Smooth muscle cell (in vitro differentiated cells): Measurements from ENCODE around the gene ADARB2. TPM values are rescaled to one million over a fixed set of nuclear protein-coding genes. Genes with fewer than 3 reads are reported as not detected.

ENCODE experiments used
- DNase-seq: peaks from one replicate; lab custom pipeline; 2025; ENCODE audit not compliant: unreplicated experiment; lab: John Stamatoyannopoulos, UW
- H2AFZ ChIP-seq: fragments of 200-600 bp; sonication (generic); 2 replicates; pipeline ENCODE4 v1.6.0; 2016; ENCODE audit warnings: antibody characterized with exemption, low read depth, mild to moderate bottlenecking
- H3F3A ChIP-seq: fragments of 200-600 bp; sonication (generic); 2 replicates; pipeline ENCODE4 v1.6.0; 2017; ENCODE audit warnings: antibody characterized with exemption, low read depth
- H3K27ac ChIP-seq: fragments of 200-600 bp; sonication (generic); 2 replicates; pipeline ENCODE4 v1.5.1; 2016; ENCODE audit warnings: low read depth, mild to moderate bottlenecking
- H3K27me3 ChIP-seq: fragments of 200-600 bp; sonication (generic); 2 replicates; pipeline ENCODE4 v1.6.1; 2016; ENCODE audit warnings: low read depth, mild to moderate bottlenecking
- H3K36me3 ChIP-seq: fragments of 200-600 bp; sonication (generic); 2 replicates; pipeline ENCODE4 v1.5.1; 2016; ENCODE audit warnings: low read depth
- H3K4me1 ChIP-seq: fragments of 200-600 bp; sonication (generic); 2 replicates; pipeline ENCODE4 v1.5.1; 2016; ENCODE audit warnings: low read depth
- H3K4me2 ChIP-seq: fragments of 200-600 bp; sonication (generic); 2 replicates; pipeline ENCODE4 v1.6.0; 2016; ENCODE audit warnings: mild to moderate bottlenecking
- H3K4me3 ChIP-seq: fragments of 200-600 bp; sonication (generic); 2 replicates; pipeline ENCODE4 v1.5.1; 2016; ENCODE audit warnings: mild to moderate bottlenecking
- H3K79me2 ChIP-seq: fragments of 200-600 bp; sonication (generic); 2 replicates; pipeline ENCODE4 v1.6.0; 2016; ENCODE audit warnings: low read depth, mild to moderate bottlenecking
- H3K9ac ChIP-seq: fragments of 200-600 bp; sonication (generic); 2 replicates; pipeline ENCODE4 v1.6.0; 2016; ENCODE audit warnings: low read depth
- H3K9me3 ChIP-seq: fragments of 200-600 bp; sonication (generic); replicated peaks from 2 replicates; pipeline ENCODE4 v1.5.1; 2016; ENCODE audit warnings: low read depth
- H4K20me1 ChIP-seq: fragments of 200-600 bp; sonication (generic); 2 replicates; pipeline ENCODE4 v1.6.0; 2016; ENCODE audit warnings: low read depth
- WGBS: methylation state at CpG from one replicate; pipeline ENCODE4 v1.1.7; 2016; ENCODE audit warnings: low lambda C conversion rate; 5-methylcytosine and 5-hydroxymethylcytosine counted together
- polyA plus RNA-seq: library from polyadenylated mRNA; unstranded; fragments of >200 nt; fragmentation: Nextera tagmentation; extraction: Ambion mirVana; gene quantifications from 2 replicates; pipeline ENCODE4 v1.2.1, GENCODE V29; 2016
- total RNA-seq: library from RNA; depleted of rRNA; stranded (reverse); fragments of >200 nt; gene quantifications from 2 replicates; pipeline ENCODE4 v1.2.3, GENCODE V29; 2014
- TF ChIP-seq, protein P1 (sequence below): fragments of 200-600 bp; sonication (generic); IDR thresholded peaks from 2 replicates; pipeline ENCODE4 v1.5.1; 2017; ENCODE audit warnings: borderline replicate concordance, mild to moderate bottlenecking, antibody characterized with exemption; ENCODE audit not compliant: insufficient read depth, poor library complexity, severe bottlenecking

The ADARB2 gene
- total and polyA plus RNA-seq, 2 experiments from 2014 or later, result 0.13 to 0.39 TPM

DNA sequence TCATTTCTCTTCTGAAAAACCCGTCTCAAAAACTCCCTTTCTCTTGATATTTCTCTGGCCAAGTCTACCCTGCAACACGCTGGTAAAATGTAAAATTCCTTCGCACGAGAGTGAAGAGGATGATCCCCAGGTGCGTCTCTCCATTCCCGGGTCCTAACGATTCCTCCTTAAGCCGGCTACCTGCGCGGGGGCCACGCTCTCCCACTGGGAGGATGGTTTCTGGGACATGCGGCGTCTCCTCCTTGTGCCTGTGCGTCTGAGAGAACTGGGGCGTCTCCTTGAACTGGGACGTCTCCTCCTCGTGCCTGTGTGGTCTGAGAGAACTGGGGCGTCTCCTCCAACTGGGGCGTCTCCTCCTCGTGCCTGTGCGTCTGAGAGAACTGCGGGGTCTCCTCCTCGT, 531.2 kb downstream of the ADARB2 start:
- Histone ChIP-seq H3K4me3 (no peak overlapping the region), H3F3A (no peaks in the 10 kb centered on the region), H4K20me1 (no peaks in the 10 kb centered on the region), H3K4me1 (no peaks in the 10 kb centered on the region), H3K27ac (no peak overlapping the region), H2AFZ (no peak overlapping the region), H3K27me3 (no peaks in the 10 kb centered on the region), H3K36me3 (no peaks in the 10 kb centered on the region), H3K9me3 (no peaks in the 10 kb centered on the region), H3K4me2 (no peak overlapping the region), H3K79me2 (no peaks in the 10 kb centered on the region), H3K9ac (no peak overlapping the region)
- TF ChIP-seq, protein P1, sequence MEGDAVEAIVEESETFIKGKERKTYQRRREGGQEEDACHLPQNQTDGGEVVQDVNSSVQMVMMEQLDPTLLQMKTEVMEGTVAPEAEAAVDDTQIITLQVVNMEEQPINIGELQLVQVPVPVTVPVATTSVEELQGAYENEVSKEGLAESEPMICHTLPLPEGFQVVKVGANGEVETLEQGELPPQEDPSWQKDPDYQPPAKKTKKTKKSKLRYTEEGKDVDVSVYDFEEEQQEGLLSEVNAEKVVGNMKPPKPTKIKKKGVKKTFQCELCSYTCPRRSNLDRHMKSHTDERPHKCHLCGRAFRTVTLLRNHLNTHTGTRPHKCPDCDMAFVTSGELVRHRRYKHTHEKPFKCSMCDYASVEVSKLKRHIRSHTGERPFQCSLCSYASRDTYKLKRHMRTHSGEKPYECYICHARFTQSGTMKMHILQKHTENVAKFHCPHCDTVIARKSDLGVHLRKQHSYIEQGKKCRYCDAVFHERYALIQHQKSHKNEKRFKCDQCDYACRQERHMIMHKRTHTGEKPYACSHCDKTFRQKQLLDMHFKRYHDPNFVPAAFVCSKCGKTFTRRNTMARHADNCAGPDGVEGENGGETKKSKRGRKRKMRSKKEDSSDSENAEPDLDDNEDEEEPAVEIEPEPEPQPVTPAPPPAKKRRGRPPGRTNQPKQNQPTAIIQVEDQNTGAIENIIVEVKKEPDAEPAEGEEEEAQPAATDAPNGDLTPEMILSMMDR, result no peak
- DNase-seq, result no peak
- WGBS, result 92% methylated on average over 23 of the region's 23 CpGs

DNA sequence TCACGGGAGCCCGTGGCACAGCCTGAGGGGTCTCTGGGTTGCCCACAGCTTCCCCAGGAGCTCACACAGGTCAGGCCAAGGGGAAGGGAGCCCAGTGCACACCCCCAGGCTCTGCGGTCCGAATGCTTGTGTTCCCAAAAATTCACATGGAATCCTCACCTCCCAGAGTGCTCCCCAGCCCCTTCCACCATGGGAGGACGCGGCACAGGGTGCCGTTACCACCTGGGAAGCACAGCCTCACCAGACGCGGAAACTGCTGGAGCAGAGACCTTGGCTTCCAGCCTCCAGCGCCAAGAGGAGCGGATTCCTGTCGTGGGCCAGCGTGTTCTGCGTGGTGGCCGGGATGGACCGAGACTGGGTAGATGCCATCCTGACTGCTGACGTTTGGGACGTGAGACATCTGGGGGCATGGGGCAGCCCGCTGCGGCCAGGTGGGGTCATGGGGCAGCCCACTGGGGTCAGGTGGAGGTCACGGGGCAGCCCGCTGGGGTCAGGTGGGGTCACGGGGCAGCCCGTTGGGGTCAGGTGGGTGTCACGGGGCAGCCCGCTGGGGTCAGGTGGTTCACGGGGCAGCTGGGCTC, 531.8 kb downstream of the ADARB2 start:
- WGBS, result 87% methylated on average over 21 of the region's 27 CpGs
- no peak for DNase-seq
- H3K9ac ChIP-seq, result no peak overlapping the region
- no peaks in the 10 kb centered on the region for H3K9me3 ChIP-seq
- H3F3A ChIP-seq, result no peaks in the 10 kb centered on the region
- no peaks in the 10 kb centered on the region for H3K27me3 ChIP-seq
- no peak overlapping the region for H3K4me3 ChIP-seq
- no peaks in the 10 kb centered on the region for H3K36me3 ChIP-seq
- no peak overlapping the region for H3K4me2 ChIP-seq
- no peak overlapping the region for H3K27ac ChIP-seq
- H3K79me2 ChIP-seq, result no peaks in the 10 kb centered on the region
- TF ChIP-seq, protein P1, result no peak
- H2AFZ ChIP-seq, result no peak overlapping the region
- no peaks in the 10 kb centered on the region for H3K4me1 ChIP-seq
- no peaks in the 10 kb centered on the region for H4K20me1 ChIP-seq

DNA sequence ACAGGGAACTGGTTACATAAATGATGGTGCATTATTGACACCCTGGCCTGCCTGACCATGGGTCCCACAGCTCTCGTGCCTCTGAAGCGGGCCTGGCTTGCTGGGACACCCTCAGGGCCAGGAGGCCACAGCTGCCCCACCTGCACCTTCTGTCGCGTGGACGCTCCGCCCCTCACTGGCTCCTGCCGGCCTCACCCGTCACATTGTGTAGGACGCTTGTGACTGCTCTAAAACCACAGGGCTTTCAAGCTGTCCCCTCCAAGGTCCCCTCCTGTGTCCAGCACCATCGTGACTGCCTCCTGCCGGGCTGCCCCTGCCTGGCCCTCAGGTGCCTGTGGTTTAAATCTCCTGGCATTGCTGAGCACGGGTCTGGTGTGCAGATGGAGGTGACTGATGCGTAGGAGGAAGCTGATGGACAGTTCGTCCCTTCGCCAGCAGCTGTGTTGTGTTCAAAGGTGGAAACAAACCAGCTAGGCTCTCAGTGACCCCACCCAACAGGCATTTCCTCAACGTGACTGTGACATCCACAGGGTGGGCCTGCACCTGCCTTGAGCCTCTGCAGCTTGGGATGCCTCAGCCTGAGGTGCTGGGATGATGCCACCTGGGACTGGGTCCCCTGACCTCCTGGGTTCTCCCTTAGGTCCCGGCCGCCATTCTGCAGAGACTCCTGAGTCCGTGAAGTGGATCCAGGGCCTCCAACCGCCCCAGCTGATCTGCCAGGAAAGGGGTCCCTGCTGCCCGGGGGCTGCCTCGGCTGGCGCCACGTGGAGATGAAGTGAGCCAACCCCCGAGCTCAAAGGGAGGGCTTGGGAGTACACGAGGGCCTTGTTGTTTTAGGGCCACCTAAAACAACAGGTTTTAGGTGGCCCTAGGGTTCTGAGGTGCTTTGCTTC, 532.6 kb downstream of the ADARB2 start:
- H3K36me3 ChIP-seq, result no peaks in the 10 kb centered on the region
- no peaks in the 10 kb centered on the region for H3K4me1 ChIP-seq
- H3K79me2 ChIP-seq, result no peaks in the 10 kb centered on the region
- WGBS, result 86% methylated on average over 26 of the region's 26 CpGs
- no peaks in the 10 kb centered on the region for H3F3A ChIP-seq
- H3K27ac ChIP-seq, result no peak overlapping the region
- H3K27me3 ChIP-seq, result no peaks in the 10 kb centered on the region
- no peaks in the 10 kb centered on the region for H4K20me1 ChIP-seq
- H3K4me2 ChIP-seq, result no peak overlapping the region
- TF ChIP-seq, protein P1, result no peak
- H3K4me3 ChIP-seq, result no peak overlapping the region
- H3K9me3 ChIP-seq, result no peaks in the 10 kb centered on the region
- no peak overlapping the region for H2AFZ ChIP-seq
- no peak for DNase-seq
- H3K9ac ChIP-seq, result no peak overlapping the region
